Measurements from ENCODE around the gene NAP1L5.

The NAP1L5 gene

GRCh38 chr4:88731381-88731780 is 33.8 kb upstream of the NAP1L5 start (continued):
- TF ChIP-seq ESRRG (CRISPR knock-in tag; IDR thresholded peaks at IDR 0.05): no peak
- TF ChIP-seq TSHZ2 (CRISPR knock-in tag; IDR thresholded peaks at IDR 0.05): no peak

GRCh38 chr4:88730811-88731210 is 33.2 kb upstream of the NAP1L5 start:
- TF ChIP-seq BACH2 (CRISPR knock-in tag; IDR thresholded peaks at IDR 0.05; ENCODE audit: borderline replicate concordance): no peak
- TF ChIP-seq GLIS3 (CRISPR knock-in tag; IDR thresholded peaks at IDR 0.05): no peak
- no peak for TF ChIP-seq ZNF8 (CRISPR knock-in tag; IDR thresholded peaks at IDR 0.05)
- TF ChIP-seq ZFP30 (CRISPR knock-in tag; IDR thresholded peaks at IDR 0.05): no peak
- no peak for TF ChIP-seq RARB (CRISPR knock-in tag; IDR thresholded peaks at IDR 0.05)
- ATAC-seq: no peak

- ATAC-seq: no peak
- TF ChIP-seq TOX (CRISPR knock-in tag; IDR thresholded peaks at IDR 0.05; ENCODE audit: borderline replicate concordance): no peak
- TF ChIP-seq RARB (CRISPR knock-in tag; IDR thresholded peaks at IDR 0.05): no peak
- no peak for TF ChIP-seq ISL1 (CRISPR knock-in tag; IDR thresholded peaks at IDR 0.05)
- TF ChIP-seq SNAI2 (CRISPR knock-in tag; IDR thresholded peaks at IDR 0.05): no peak
- TF ChIP-seq ZNF565 (CRISPR knock-in tag; conservative IDR thresholded peaks at IDR 0.05; ENCODE audit: low read depth): no peak
- TF ChIP-seq ZFP3 (CRISPR knock-in tag; IDR thresholded peaks at IDR 0.05): no peak
- TF ChIP-seq ZFP30 (CRISPR knock-in tag; IDR thresholded peaks at IDR 0.05): no peak
- no peak for TF ChIP-seq TSHZ2 (CRISPR knock-in tag; IDR thresholded peaks at IDR 0.05)
- TF ChIP-seq ESRRG (CRISPR knock-in tag; IDR thresholded peaks at IDR 0.05): no peak
- no peak for TF ChIP-seq PATZ1 (CRISPR knock-in tag; IDR thresholded peaks at IDR 0.05; ENCODE audit: borderline replicate concordance)
- TF ChIP-seq ZNF70 (CRISPR knock-in tag; IDR thresholded peaks at IDR 0.05): no peak
- TF ChIP-seq ZC3H10 (CRISPR knock-in tag; IDR thresholded peaks at IDR 0.05): no peak
- TF ChIP-seq POU6F1 (CRISPR knock-in tag; IDR thresholded peaks at IDR 0.05; ENCODE audit: borderline replicate concordance, low read depth): no peak
- no peak for TF ChIP-seq OSR1 (CRISPR knock-in tag; IDR thresholded peaks at IDR 0.05)
- TF ChIP-seq ZNF8 (CRISPR knock-in tag; IDR thresholded peaks at IDR 0.05): no peak
- no peak for TF ChIP-seq BACH2 (CRISPR knock-in tag; IDR thresholded peaks at IDR 0.05; ENCODE audit: borderline replicate concordance)
- no peak for TF ChIP-seq CREB5 (CRISPR knock-in tag; IDR thresholded peaks at IDR 0.05; ENCODE audit: low read depth)
Observed at GRCh38 chr4:88729146-88729760, 31.6 kb upstream of the NAP1L5 start.
